ENCODE results near the gene DGKZ.

DNA sequence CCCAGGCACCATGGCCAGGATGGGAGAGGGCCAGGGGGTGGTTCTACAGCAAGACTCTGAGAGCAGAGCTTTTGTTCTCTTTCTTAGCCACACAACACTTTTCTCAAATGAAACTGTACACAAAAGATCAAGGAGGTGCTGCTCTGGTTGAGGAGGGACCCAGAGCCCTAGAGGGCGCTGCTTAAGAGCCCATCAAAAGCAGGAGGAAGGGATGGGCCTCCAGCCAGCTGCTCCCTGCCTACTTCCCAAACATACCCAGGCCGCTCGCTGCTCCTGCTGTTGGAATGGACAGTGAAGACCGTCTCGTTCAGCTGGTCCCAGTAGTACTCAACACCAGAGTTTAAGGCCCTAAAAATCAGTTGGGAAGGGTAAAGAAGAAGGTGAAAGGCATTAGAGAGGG, 62.8 kb downstream of the DGKZ start:
- TF ChIP-seq, protein P1, sequence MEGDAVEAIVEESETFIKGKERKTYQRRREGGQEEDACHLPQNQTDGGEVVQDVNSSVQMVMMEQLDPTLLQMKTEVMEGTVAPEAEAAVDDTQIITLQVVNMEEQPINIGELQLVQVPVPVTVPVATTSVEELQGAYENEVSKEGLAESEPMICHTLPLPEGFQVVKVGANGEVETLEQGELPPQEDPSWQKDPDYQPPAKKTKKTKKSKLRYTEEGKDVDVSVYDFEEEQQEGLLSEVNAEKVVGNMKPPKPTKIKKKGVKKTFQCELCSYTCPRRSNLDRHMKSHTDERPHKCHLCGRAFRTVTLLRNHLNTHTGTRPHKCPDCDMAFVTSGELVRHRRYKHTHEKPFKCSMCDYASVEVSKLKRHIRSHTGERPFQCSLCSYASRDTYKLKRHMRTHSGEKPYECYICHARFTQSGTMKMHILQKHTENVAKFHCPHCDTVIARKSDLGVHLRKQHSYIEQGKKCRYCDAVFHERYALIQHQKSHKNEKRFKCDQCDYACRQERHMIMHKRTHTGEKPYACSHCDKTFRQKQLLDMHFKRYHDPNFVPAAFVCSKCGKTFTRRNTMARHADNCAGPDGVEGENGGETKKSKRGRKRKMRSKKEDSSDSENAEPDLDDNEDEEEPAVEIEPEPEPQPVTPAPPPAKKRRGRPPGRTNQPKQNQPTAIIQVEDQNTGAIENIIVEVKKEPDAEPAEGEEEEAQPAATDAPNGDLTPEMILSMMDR (IDR thresholded peaks at IDR 0.05; ENCODE audit: low read length), result no peak
- TF ChIP-seq EZH2 (optimal IDR thresholded peaks at IDR 0.05; ENCODE audit: low read depth, low read length), result no peak
- no peak for TF ChIP-seq EZH2phosphoT487 (IDR thresholded peaks at IDR 0.05; ENCODE audit: low read length)
